Right renal pelvis (tissue), 4 donors: Measurements from ENCODE around the gene UBE3B. TPM values are rescaled to one million over a fixed set of nuclear protein-coding genes. Genes with fewer than 3 reads are reported as not detected.

Experiments used
- DNase-seq, 4 donors: peaks; one replicate each; pipeline ENCODE4 v3.0.0-alpha.2; 2013; ENCODE audit warnings: low read depth in 4 of 4, low spot score in 3 of 4, missing footprints in 1 of 4
- polyA plus RNA-seq, 4 donors: library from polyadenylated mRNA; unstranded; fragments of 120-200 nt; gene quantifications; one replicate each; pipeline ENCODE4 v1.2.1, GENCODE V29; 2013; ENCODE audit not compliant: insufficient read length in 4 of 4

The UBE3B gene
- polyA plus RNA-seq, 4 donors: 29.6 to 35.4 (median 32.2) TPM

DNA sequence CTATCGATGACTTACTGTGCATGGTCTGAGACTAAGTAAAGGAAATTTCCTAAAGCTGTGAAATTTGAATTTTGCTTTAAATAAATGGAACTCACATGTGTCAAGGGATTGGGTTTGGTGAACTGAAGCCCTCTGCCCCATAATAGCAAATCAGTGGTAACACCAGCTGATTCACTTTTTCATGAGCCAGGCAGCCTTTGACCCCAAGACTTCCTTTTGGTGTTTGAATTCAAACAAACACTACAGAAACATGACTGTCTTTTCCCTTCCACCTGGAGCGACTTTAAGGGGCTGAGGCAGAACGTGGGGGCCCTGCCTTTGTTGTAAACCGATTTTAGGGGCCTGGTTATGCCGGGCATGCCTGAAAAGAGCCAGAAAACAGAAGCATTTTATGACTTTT is 29.2 kb upstream of the UBE3B start:
- DNase-seq: no peak

DNA sequence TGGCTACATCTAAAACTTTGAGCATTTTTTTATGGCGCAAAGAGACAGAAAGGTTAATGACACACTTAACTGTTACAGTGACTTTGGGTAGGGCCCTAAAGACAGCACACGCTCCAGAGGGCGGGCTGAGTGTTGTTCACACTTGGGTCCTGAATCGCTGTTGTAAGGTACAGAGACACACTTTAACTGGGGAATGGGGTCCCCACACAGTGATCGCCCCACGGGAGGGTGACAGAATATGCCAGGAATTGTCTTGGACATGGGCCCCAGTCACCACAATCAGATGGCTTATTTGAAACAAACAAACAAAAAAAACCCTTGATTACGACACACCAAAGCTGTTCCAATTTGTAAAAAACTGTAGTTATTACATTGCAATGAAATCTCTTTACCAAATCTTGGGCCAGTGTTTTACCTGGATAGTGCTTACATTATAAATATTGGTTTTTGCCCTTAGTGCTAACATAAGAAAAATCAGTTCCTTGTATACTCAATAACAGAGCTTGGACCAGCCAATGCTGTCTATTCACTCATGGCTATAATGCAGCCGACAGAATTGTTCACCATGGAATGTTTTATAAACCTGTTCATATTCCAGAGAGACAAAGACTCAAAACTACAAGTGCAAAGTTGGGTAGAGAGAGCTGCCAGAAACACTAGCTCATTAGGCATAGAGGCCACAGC is 28.6 kb upstream of the UBE3B start:
- no peak for DNase-seq

DNA sequence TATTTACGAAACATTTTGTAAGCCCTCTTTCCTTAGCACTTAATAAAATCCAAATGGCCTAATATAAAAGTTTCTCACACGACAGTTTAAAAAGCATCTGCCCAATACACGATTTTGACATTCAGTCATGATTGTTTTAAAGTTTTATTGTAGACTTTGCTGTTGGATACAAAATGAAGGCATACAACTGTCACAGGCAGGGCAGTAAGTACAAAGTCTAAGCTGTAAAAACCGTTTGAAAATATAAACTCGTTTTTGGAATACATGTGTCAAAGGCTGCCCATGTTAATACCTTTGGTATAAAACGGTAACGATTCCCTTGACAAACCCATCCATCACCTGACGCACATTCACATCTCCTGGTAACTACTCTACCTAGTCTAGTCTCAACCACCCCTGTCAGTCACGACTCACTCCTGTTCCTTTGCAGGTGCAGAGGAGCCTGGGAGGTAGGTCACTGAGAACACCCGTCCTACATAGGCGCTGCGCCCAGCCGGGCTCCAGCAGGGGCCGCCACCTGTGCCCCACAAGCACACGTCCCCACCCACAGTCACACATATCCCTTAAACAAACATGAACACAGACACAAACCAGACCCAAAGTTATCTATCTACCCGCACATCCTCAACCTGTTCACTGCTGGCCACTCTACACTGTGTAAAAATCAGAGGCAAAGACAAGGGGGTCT is 27.4 kb upstream of the UBE3B start:
- DNase-seq: no peak

DNA sequence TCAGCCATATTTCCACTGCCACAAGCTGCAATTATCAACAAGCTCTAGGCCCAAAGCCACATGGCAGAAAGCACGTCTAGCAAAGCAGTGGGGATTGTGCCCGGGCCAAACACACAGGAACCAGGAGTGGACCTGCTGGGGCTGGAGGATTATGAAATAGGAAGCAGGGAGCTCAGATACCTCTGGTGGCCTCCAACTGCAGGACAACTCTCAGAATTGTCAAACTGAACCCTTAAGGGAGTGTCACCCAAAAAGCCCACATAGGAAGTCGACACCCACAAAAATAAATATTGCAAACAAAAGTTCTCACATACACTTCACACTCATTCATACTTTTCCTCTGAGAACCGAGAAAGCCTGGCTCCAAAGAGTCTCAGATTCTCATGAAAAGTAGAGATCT is 26.5 kb upstream of the UBE3B start:
- no peak for DNase-seq

DNA sequence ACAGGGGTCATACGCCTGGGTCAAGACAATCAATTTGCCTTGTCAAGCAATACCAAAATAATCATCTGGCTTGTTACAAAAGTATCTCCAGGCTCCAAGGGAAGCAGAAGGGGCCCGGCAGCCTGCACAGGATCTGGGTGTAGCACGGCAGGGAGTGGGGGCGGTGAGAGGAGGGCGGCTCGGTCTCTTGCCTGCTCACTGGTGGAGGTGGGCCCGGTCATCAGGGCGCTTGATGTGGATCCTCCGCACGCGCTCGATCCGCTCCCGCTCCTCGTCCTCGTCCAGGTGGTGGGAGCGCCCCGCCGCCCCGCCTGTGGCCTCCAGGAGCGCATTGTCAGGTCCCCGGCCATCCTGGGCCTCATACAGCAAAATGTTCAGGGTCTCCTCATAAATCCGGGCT is 26.0 kb upstream of the UBE3B start:
- DNase-seq: no peak

DNA sequence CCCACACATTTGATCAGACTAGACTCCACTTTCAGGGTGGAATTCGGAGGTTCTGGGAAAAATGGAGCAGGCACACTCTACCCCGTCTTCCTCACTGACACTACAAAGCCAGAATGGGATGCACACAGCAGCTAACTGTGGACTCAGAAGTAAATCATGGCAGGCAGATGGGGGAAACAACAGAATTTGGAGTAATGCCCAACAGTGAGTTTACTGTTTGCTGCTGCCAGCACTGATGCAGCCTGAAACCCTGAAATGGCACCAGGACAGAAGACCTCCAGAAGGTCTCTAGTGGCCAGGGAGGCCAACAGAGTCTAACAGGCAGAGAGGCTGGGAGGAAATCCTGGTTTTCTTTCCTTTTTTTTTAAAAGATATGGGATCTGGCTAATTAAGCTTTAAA is 24.9 kb upstream of the UBE3B start:
- no peak for DNase-seq

DNA sequence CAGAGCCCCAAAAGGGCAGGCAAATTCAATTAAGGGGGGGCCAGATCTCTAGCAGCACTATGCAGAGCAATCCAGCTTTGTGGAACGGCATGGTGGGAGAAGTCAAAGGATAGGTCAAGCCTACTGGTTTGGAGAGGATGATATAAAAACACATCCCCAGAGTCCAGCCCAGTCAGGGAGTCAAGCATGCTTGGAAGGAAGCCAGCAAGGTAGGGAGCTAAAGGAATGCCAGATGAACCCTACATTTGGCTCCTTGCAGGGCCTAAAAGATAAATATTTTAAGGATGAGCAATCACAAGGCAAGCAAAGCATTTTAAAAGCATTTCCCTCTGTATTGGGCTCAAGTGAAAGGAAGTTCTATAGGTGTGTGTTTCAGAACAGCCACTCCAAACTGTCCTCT is 21.7 kb upstream of the UBE3B start:
- no peak for DNase-seq

DNA sequence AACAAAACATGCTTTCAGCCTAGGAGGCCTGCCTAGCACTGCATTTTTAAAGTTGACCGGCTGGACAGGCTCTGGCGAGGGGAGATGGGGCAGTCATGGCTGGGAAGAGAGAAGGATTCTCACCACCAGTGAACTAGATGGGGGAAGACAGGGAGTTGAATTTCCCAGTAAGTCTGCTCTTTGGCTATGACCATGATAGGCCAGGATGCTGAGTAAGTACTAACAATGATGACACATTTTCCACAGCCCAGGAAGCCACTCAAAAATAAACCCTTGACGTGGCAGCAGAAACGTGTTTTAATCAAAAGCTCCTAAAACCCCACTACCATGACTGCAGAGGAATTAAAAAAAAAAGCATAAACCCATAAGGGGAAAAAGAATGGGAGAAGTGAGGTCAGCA is 19.3 kb upstream of the UBE3B start:
- no peak for DNase-seq

DNA sequence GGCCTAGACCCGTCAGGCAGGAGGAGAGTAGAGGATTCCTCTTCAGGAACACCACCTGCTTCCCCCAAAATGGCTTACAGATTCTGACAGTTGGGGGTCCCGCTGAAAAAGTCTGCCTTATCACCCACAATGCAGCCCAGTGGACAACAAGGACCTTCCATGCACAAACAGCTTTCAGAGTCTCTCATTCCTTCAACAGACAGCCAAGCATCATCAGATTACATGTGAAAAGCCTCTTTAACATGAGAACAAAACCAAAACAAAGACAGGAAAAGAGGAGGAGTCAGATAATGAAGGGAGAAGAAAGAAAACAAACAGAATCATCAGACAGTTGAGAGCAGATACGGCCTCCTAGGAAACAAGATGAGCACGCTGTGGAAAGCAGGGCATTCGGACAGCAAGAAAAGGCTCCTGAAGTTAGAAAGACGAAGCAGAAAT is 18.6 kb upstream of the UBE3B start:
- no peak for DNase-seq

DNA sequence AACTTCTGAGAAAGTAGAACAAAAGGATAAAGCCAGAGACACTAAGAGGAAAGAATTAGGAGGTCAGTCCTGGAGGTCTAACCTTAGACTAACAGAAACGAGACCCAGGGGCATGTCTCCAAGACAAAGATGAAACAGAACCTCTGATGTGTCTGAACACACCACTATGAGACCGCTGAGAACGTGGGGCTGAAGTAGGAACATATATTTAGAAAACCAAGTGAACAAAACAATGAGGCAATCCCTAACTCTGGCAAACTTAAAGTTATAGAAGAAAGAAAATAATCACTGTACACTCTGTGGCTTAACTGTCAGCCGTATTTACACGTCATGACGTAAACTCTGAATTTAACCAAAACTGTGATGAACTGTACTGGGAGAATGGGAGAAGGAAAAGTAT is 18.2 kb upstream of the UBE3B start:
- DNase-seq: no peak

DNA sequence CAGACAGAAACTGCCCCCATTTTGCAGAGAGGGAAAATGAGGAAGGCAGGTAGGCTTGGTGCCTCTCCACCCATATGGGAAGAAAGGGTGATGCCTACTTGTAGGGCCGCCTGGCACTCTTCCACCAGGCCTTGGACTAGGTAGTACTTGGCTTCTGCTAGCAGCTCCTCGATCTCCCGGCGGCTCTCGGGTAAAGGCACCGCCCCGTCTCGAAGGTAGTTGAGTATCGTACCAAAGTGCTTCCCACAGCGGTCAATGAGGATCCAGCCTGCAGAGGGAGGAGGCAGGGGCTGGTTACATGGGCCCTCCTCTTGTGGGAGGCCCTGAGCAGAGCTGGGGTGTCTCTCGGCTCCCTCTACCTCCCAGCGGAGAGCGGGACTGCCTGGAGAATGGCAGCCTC is 16.9 kb upstream of the UBE3B start:
- DNase-seq: no peak

DNA sequence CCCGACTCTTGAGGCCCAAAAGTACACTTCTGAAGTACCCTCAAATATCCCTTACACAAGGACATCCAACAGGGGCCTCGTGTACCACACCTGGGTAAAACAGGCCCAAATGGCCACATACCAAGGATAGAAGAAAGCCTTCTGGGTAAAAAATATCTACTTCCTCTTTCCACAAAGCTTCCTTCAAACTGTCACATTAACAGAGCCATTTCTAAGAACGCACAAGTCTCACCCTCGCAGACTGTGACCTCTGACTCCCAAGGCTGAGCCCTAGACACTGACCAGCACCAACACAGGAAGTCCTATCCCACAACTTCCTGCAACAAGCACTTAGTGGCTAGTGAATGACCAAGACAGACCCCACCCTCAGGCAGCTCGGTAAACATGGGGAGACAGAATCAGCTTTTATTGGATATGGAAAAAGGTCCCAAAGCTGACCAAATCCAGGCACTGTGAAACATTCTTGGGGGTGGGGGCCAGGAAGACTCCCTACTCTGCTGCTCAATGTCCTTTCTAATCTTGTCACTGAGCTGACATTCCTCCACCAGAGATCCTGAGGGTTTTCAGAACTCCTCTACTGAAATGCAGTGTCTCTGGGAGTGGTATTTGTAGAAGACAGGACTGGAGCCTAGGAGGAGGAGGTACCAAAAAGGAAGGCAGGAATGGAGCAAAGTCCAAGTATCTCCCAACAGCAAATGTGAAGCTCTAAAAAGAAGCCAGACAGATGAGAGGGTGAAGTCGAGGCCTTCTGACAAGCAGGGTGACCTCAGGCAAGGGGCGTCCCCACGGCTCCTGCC is 16.2 kb upstream of the UBE3B start:
- no peak for DNase-seq

DNA sequence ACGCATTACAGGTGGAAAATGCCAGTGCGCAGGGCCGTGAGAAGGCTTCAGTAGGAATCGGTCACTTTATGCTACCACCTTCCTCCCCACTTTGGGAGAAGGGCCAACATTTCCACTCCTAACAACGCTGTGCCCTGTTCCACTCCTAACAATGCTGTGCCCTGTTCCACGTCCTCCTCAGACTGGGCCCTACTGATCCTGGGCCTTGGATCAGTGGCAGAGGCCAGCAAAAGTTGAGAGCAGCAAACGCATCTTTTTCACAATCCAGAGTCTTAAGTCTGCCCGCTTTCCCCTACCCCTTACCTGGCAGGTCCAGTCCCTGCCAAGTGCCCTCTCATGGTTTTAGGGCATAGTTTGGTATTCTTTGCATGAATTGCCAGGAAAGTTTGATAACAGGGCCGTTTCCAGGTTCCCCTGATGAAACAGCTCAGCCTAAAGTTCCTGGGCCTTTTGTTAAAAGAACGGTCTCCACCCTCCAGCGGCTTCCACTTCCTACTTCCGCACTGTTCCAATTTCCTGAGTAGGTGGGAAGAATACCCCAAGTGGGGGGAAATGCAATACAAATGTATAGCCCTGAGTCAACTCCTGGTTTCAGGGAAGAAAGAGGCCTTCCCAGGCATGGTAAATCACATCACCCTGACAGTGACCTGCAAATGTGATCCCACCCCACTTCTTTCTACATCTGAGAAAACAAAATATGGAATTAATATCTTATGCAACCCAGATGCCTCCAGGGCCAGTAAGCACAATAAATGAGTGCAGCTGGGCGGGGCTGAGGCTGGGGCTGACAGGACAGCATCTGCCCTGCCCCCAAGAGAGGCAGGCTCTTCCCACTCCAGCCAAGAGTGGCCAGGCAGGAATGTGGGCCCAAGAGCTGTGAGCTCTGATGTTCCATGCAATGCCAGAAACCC is 15.3 kb upstream of the UBE3B start:
- no peak for DNase-seq

DNA sequence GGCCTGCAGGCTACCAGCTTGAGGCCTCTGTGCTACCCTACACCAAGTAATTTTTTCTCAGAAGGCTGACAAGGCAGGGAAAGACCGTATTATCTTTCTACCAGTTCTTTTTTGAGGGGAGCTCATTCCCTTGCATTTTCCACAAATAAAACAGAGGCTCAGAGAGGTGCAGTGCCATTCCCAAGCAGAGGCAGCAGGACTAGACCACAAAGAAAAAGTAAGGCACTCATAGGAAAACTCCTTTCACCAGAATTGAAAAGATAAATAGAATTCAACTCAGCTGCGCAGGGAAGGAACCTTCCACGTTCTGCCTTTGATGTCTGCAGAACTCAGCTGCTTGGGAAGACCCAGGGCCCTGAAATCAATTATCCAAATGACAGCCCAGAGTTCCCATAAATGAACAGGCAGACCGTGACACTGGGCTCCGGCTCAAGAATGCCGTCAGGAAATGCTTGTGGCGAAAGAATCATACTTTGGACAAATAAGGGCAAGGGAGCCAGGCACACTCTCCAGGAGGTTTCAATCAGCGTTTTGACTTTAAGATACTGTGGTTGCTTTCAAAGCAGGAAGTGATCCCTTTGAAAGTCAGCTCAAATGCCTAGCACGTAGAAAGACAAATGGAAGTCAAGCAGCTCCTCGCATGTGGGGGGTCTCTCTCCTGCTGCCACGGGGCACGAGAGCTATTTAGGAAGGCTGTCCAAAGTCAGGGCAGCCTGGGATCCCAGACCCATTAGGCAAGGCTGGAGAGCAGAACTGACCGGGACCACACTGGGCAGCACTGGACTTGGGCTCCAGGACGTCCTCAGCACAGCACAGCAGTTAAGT is 14.4 kb upstream of the UBE3B start:
- DNase-seq: peak; percentile 76 to 89 (median 81)

DNA sequence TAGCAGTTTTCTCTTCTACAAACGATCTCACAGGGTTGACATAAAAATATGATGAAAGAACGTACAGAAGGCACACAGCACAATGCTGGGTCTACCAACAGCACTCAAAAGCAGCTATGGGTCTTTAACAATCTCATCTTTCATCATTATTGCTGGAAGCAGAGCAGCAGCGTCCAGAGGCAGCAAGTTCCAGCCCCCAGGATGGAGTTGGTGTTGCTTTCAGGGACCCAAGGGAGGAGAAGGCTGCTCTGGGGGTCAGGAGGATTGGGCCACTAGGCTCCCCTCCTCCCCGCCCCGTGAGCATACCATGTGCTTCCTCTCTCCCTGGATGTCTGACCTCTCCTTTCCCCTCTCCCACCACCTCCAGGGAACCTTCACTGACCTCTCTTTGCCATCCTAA is 13.7 kb upstream of the UBE3B start:
- DNase-seq: no peak

DNA sequence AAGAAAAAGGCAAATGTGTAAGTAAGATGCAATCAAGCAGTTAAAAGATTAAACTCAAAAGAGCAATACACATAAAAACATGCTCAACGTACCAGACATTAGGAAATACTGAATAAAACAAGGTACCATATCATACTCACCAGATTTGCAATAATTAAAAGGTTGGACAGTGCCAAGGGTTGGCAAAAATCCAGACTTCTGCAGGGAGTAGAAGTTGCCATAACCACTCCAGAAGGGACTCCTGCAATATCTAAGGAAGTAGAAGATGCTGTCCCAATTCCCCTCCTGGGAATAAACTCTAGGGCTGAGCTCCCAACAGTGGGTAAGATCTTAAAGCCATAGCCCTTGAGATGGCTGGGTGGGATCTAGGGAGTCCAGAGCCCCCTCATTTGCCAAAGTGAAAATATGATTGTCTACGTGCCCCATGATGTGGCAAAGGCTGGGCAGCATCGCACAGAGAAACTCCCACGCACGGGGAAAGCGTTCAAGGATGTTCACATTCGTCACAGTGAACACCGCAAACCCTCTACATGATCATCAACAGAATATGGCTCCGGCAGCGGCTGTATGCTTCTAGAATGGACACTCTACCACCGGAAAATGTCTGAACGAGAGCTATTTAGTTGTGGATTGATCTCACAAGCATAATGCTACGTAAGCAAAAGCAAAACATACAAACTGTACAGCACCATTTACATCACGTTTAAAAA is 12.6 kb upstream of the UBE3B start:
- DNase-seq: no peak

DNA sequence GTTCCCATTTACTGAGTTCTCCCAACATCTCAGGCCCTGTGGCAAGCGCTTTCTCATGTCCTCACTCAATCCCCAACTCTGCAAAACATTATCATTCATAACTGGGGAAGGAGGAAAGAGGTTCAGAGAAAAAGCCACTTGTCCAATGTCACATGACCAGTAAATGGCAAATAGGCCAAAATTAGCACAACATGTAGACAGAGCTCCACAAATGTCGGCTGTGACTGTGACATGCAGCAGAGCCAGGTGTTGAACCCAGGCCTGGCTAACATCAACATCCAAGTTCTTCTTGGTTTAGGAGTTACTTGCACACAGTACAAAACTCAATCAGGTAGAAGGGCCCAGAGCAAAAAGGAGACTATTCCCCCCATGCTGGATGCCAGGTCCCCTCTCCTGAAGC is 11.1 kb upstream of the UBE3B start:
- no peak for DNase-seq

DNA sequence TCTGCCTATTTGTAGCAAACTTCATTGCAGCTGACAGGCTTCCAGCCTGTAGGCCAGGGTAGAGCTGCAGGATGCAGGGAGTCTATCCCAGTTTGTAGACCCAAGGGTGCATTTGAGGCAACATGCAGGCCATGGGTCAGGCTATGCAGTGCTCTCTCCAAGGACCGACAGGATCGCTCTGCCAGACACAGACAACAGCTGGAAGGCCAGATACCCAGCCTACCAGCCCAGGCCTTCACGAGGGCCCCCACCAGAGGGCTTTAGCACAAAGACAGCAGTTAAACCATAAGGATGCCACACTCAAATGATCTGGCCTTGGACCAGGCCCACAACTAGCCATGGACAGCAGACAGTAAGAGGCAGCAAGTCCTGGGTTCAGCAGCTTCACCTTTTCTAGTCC is 10.6 kb upstream of the UBE3B start:
- no peak for DNase-seq

DNA sequence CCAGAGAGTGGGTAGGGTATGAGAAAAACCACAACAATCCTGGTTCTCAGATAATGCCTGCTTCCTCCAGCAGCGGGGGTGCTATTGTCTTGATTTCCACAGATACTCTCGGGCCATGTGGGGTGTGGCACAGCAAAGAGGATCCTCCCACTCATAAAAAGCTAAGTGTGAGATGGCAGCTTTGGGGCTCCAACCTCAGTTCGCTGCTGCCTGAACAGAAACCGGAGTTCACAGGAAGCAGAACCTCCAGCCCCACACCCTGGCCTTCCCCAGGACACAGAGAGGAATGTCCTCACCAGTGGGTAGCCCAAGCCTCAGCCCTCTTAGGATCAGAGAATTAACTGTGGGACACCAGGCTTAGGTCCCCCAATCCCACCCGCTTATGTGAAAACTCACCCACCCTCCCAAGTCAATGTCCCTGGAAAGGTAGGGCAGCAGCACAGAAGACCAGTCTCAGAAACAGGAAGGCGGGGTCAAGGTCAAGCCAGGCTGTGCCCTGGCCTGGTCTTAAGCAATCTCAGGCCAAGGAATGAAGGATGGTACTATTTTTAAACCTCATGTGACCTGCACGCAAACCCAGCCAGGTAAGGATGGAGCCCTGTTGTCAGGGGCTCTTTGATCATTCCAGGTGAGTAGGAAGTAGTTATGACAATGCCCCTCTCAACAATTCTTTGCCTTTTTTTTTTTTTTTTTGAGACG is 9.3 kb upstream of the UBE3B start:
- DNase-seq: no peak
